Measurements from ENCODE around the gene RFTN1. TPM values are rescaled to one million over a fixed set of nuclear protein-coding genes. Genes with fewer than 3 reads are reported as not detected.
A peak's percentile ranks its signal among the peaks of the same experiment; 100 is the strongest.

RFTN1 gene
- total RNA-seq, 1 experiment from 2014 or later = 2.2 TPM

DNA sequence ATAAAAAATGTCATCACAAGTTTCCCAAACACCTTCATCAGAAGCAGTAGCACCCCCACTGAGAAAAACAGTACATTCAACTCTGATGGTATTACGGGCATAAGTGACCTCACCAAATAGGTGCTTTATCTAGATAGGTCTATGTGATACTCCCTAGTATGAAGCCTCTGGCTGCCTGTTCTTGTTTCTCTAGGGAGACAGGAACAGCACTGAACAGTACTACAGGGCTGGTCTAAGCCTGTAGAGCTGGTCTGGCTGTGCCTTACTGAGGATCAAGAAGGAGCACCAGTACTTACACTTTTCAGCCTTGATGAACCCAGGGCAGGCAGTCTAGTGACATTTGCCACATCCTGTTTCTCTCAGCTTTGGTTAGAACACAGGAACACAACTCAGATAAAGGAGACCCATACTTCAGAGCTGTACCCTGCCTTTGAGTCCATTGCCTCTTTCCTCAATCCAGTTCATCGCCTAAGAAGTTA is 212.6 kb downstream of the RFTN1 start:
- H3K4me1 Mint-ChIP-seq = peaks cover 36 to 38% of the 10 kb centered on the region in 2 experiments
- H3K56ac ChIP-seq (ENCODE audit: insufficient read length, low read depth, low read length) = no peak overlapping the region
- H3K18ac ChIP-seq (ENCODE audit: insufficient read length, low read depth, low read length) = no peak overlapping the region
- peaks cover 0 to 6% of the 10 kb centered on the region in 2 experiments; a peak in 4 of 5 replicates for H3K9me3 Mint-ChIP-seq
- H3K79me2 ChIP-seq (ENCODE audit: insufficient read depth, low read length) = no peaks in the 10 kb centered on the region
- no peak overlapping the region for H3K9ac ChIP-seq (ENCODE audit: extremely low read depth, insufficient read length, low read length)
- no peak overlapping the region for H2BK5ac ChIP-seq (ENCODE audit: insufficient read length, low read length)
- H3K27me3 ChIP-seq (ENCODE audit: insufficient read depth, low read length) = no peaks in the 10 kb centered on the region
- no peak overlapping the region for H2BK12ac ChIP-seq (ENCODE audit: insufficient read length, low read depth, low read length)
- H4K5ac ChIP-seq (ENCODE audit: insufficient read length, low read depth, low read length) = no peak overlapping the region
- no peaks in the 10 kb centered on the region for H3K79me1 ChIP-seq (ENCODE audit: insufficient read depth, low read depth, low read length, poor library complexity, severe bottlenecking)
- no peak overlapping the region for H4K91ac ChIP-seq (ENCODE audit: insufficient read length, low read depth, low read length)
- no peak overlapping the region for H2AK5ac ChIP-seq (ENCODE audit: insufficient read length, low read length)
- H2BK15ac ChIP-seq (ENCODE audit: low read depth, low read length) = no peak overlapping the region
- H3K23me2 ChIP-seq (ENCODE audit: insufficient read length, low read depth, low read length, poor library complexity, severe bottlenecking) = no peaks in the 10 kb centered on the region
- no peaks in the 10 kb centered on the region for H4K20me1 ChIP-seq (ENCODE audit: control insufficient read depth, insufficient read depth, insufficient read length)
- DNase-seq = no peak
- no peak overlapping the region for H2BK120ac ChIP-seq (ENCODE audit: low read depth, low read length, poor library complexity, severe bottlenecking)
- H3K4me3 Mint-ChIP-seq = no peak overlapping the region
- H2BK20ac ChIP-seq (ENCODE audit: low read depth, low read length, poor library complexity, severe bottlenecking) = no peak overlapping the region
- TF ChIP-seq, protein P1, sequence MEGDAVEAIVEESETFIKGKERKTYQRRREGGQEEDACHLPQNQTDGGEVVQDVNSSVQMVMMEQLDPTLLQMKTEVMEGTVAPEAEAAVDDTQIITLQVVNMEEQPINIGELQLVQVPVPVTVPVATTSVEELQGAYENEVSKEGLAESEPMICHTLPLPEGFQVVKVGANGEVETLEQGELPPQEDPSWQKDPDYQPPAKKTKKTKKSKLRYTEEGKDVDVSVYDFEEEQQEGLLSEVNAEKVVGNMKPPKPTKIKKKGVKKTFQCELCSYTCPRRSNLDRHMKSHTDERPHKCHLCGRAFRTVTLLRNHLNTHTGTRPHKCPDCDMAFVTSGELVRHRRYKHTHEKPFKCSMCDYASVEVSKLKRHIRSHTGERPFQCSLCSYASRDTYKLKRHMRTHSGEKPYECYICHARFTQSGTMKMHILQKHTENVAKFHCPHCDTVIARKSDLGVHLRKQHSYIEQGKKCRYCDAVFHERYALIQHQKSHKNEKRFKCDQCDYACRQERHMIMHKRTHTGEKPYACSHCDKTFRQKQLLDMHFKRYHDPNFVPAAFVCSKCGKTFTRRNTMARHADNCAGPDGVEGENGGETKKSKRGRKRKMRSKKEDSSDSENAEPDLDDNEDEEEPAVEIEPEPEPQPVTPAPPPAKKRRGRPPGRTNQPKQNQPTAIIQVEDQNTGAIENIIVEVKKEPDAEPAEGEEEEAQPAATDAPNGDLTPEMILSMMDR (conservative IDR thresholded peaks at IDR 0.05) = no peak
- H3K4me2 ChIP-seq (ENCODE audit: insufficient read depth, insufficient read length, low read length) = no peak overlapping the region
- H3K27ac ChIP-seq (ENCODE audit: insufficient read length, low read depth, low read length) = no peak overlapping the region
- H2AFZ ChIP-seq (ENCODE audit: low read length) = no peak overlapping the region
- peak overlapping the region; percentile 9 to 99 (median 94); a peak in 5 of 7 replicates for H3K27ac Mint-ChIP-seq
- H3K14ac ChIP-seq (ENCODE audit: insufficient read depth, low read length) = no peak overlapping the region
- no peak overlapping the region for H3K23ac ChIP-seq (ENCODE audit: insufficient read length, low read depth, low read length)
- H3K4me1 ChIP-seq (ENCODE audit: insufficient read depth, low read length) = peaks cover 20% of the 10 kb centered on the region; the same call in 1 of the 2 replicates
- WGBS (ENCODE audit: extremely low coverage, insufficient read length, low lambda C conversion rate) = no CpG with 5 or more reads among the region's 2 CpGs
- H4K8ac ChIP-seq (replicated peaks; ENCODE audit: insufficient read length, low read depth, low read length) = no peak overlapping the region
- no peaks in the 10 kb centered on the region for H3K27me3 Mint-ChIP-seq (ENCODE audit: low read depth)
- H3K36me3 Mint-ChIP-seq (ENCODE audit: insufficient read depth in 1 of 3, low read depth in 3 of 3) = peaks cover 31 to 43% (median 40%) of the 10 kb centered on the region in 3 experiments
- no peak overlapping the region for H3T11ph ChIP-seq (ENCODE audit: low read length)
- H3K9me3 ChIP-seq (ENCODE audit: control insufficient read depth, low read depth, low read length) = no peaks in the 10 kb centered on the region
- H3K4ac ChIP-seq (ENCODE audit: low read depth, low read length) = no peak overlapping the region
